NCI-H2227 (cell line): ENCODE data around the gene ASPN.
"Not testable (repeated sequence)": the region's sequence is repeated elsewhere in the genome, so short reads cannot be mapped to it uniquely, and the experiment has no call there.

ENCODE experiments used
- DNase-seq: peaks from one replicate; lab custom pipeline; 2025; ENCODE audit not compliant: unreplicated experiment; lab: John Stamatoyannopoulos, UW

Gene ASPN

DNA sequence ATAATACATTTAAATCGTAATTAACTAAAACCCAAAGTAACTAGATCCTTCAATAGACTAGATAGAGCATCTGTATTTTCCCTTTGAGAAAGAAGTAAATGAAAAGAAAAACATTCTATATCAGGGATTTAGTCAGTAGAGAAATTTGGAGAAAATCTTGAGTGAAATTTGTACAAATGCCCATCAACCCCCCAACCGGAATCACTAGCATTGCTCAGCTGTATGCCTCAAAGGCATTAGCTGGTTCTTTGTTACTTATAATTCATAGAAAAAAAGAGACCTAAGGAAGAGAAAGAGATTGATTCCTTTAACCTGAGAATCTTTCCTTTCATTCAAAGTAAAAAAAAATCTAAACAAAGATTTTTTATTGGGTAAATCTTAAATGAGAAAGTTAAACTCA, 58.7 kb downstream of the ASPN start:
- no peak for DNase-seq

DNA sequence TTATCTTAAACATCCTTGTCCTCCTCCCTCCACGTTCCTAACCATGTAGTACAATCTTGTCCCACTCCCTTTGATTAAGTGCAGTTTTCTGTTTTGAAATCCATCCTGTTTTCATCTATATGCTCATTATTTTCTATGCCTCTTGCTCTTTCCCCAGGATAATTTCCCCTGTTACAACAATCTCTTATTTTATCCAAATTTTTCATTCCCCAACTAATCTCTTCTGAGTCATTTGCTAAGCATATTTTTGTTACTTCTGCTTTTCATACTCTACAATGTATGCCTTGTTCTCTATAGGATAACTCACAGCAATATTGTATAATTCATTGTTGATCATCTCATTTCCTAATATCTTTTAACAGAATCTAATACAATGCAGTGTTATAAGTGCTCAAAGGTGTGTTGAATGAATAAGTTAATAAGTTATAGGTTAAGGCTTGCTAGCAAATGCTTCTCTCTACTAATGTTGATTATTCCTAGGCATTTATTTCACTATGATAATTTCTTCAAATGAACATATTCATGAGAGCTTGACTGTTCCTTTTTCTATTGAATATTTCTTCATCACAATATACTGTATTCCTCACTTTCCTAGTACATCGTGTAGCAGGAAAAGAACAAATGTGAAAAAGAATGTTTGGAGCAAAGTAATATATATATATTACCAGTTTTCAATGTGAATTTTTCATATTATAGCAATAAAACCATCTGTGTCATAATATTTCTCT, 59.5 kb downstream of the ASPN start:
- no peak for DNase-seq

- no peak for DNase-seq
Measured at GRCh38 chr9:92414566-92414965, 67.7 kb downstream of the ASPN start.

- not testable (repeated sequence) for DNase-seq
Measured at GRCh38 chr9:92411157-92411556, 71.1 kb downstream of the ASPN start.

- DNase-seq = no peak
Measured at GRCh38 chr9:92408747-92409478, 73.4 kb downstream of the ASPN start.

- DNase-seq = no peak
Measured at GRCh38 chr9:92407818-92408217, 74.5 kb downstream of the ASPN start.

DNA sequence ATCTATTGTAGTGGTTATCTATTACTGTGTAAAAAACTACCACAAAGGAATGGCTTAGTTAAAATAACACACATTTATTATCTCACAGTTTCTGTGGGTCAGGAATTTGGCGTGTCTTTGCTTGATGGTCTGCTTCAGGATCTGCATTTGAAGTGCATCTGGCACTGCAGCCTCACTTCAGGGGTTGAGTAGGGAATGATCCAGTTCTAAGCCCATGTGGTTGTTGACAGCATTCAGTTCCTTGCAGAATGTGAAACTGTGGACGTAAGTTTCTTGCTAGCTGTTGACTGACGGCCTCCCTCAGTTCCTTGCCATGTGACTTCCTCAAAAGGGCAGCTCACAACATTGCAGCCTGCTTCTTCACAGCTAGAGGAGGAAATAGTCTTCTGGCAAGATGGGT, 75.8 kb downstream of the ASPN start:
- DNase-seq = no peak
